SIG-M5 treated with dmso at 0.1 percent for 504 hours (cell line): ENCODE results near the gene PLA2G2F.

ENCODE experiments used
- DNase-seq: peaks from one replicate; lab custom pipeline; 2025; ENCODE audit not compliant: unreplicated experiment; lab: John Stamatoyannopoulos, UW

The PLA2G2F gene

DNA sequence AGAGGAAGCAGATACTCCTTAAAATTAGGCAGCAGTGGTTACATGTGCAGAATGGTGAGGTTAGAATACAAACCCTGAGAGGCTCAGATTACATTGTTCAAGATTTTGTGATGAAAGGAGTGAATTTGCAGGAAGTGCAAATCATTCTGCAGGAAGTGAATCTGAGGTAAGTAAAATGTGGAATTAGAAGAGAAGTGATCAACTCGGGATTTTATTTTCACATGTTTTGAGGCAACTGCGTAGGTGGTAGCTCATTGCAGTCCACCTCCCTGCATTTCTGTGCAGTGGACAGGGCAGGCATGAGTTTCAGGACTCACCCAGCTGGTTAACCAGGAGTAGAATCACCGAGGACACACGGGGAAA lies 49.3 kb downstream of the PLA2G2F start:
- no peak for DNase-seq

DNA sequence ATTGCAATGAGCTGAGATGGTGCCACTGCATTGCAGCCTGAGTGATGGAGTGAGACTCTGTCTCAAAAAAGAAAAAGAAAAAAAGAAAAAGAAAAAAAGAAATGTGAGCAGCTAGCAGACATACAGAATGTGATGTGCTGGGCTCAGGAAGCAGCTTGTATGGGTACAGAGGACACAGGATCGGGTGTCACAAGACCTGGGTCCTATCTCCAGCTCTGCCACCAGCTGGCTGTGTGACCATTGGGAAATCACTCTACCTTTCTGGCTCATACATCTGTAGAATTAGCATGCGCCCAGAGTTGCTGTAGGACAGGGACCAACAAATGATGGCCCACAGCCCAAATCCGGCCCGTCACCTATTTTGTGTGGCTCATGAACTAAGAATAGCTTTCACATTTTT lies 50.5 kb downstream of the PLA2G2F start:
- no peak for DNase-seq

DNA sequence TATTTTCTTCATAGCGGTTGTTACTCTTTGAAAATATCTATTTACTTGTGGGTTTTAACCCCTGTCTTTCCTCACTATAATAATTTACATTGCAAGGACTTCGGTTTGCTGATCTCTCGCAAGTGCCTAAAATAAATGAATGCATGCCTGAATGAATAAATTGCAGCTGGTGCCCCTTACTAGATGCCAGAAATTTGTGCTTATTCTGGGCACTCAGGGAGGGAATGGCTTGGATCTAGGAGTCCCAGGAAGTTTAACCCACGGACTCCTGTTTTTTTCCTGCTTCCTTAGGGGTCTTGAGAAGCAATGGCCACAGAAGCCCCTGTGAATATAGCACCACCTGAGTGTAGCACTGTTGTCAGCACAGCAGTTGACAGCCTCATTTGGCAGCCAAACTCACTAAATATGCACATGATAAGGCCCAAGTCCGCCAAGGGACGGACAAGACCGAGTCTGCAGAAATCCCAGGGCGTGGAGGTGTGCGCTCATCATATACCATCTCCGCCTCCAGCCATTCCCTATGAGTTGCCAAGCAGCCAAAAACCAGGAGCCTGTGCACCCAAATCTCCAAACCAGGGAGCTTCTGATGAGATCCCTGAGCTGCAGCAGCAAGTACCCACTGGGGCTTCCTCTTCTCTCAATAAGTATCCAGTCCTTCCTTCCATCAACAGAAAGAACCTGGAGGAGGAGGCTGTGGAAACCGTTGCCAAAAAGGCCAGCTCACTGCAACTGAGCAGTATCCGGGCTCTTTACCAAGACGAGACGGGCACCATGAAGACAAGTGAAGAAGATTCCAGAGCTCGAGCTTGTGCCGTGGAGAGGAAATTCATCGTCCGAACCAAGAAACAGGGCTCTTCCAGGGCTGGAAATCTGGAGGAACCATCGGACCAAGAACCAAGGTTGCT lies 51.4 kb downstream of the PLA2G2F start:
- DNase-seq = no peak

DNA sequence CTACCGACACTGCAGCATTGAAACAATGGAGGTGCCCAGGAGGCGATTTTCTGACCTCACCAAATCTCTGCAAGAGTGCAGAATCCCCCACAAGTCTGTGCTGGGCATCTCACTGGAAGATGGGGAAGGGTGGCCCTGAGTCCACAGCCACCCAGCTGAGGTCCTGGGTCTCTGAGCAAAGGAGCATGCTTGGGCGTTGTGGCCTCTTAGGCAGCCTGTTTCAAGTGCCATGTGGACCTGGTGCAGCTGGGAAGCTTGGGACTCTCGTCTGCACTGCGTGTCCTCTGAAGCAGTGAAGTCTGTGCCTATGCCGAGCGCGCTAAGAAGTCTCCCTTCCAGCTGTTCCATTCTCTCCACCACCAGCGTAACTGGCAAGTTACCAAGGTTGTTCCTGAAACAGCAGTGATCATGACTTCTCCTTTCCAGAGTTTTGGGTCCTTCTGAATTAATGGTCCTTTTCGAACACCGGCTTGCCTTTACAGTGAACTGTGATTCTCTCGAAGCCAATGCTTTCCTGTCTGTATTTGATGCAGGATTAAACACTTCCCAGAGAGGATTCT lies 52.2 kb downstream of the PLA2G2F start:
- DNase-seq = no peak

DNA sequence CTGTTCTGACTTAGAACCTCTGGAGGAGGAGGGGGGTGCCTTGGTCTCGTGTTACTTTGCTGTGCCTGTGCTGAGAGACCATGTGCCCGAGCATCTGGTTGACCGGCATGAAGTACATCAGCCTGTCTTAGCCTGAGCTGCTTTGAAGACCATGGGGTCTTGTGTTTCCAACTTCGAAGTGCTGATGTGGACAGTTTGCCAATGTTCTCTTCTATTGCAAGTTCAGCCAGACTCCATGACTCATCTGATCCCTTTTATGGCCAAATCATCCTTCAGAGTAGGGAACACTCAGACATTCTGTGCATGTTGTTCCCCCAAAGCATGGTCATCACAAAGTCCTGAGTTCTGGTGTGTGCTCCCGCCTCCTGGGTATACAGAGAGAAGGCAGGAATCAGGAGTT lies 53.2 kb downstream of the PLA2G2F start:
- no peak for DNase-seq

DNA sequence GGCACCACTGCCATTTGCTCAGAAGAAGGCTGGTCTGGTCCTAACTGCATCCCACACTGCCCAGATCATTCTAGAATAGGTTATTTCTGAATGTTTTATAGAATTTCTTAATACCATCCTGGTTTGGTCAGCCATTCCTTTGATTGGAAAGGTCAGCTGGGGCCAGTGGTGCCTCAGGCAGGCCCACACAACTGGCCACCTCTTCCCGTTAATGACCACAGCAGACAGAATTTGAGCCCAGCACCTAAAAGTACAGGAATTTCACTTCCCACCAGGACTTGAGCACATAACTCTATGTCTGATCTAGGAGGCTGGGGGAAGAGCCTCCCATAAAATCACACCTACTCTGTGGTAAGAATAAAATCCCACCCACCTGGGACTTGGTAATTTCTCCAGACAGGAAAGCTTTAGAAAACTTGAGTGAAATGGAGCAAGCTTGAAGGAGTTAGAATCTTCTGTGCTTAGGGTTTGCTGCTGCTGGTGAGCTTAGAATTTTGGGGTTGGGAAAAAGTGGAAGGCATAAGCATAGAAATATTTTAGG lies 53.8 kb downstream of the PLA2G2F start:
- no peak for DNase-seq

DNA sequence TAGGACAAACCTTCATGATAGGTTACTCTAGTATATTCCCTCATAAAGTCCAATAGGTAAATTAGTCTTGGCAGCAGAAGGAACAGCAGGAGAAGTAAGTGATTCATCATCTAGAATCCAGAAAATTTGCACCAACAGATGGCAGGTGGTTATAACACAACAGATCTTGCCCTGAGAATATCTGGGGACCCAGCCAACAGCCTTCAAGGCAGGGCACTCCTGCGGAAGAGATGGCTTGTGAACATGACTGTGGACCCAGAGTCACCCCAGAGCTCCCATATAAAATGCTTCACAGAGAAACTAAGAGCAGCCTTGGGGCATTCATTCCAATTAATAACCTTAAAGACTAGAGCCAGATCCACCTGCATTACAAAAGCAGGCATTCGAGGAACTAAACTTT lies 55.1 kb downstream of the PLA2G2F start:
- DNase-seq = no peak

DNA sequence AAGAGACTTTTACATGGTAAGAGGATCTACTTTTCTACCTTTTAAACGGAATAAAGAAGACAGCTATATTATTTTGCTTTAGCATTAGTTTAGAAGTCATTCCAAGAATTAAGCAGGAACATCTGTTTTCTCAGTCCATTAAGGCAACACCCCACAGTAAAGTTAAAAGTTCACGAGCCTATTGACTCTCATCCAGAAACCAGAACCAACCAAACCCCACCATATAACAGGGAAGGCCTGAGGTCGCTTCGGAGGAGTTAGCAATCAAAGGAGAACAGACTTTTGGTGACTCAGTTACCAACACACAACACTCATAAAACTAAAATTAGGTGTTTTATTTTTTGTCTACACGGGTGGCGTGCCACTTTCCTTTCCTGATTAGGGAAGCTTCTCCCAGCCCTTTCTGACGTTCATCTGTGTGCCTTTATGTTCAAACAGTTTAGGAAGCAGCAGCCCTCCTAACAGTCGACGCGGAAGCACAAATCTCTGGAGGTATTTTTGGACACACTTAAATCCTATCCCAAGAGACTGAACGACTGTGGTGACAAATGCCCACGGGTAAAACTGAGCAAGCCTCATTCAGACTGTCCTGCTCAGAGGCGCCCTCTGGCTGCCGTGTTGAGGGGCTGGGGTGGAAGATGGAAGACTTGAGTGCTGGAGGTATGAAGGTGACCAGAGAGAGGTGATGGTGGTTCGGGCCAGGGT lies 55.8 kb downstream of the PLA2G2F start:
- peak; percentile 68 for DNase-seq

DNA sequence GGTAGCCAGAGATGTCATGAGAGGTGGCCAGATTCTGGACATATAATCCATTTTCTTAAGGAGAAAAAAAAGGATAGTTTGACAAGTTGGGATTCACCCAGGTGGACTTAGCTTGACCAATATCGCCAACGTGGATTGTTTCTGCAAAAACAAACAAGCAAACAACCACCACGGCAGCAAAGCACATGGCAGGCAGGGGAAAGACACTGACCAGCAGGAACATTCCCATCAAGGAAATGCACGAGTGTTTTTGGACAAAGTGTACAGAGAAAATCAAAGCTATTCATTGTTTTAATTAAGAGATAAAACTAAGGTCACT lies 56.3 kb downstream of the PLA2G2F start:
- no peak for DNase-seq

DNA sequence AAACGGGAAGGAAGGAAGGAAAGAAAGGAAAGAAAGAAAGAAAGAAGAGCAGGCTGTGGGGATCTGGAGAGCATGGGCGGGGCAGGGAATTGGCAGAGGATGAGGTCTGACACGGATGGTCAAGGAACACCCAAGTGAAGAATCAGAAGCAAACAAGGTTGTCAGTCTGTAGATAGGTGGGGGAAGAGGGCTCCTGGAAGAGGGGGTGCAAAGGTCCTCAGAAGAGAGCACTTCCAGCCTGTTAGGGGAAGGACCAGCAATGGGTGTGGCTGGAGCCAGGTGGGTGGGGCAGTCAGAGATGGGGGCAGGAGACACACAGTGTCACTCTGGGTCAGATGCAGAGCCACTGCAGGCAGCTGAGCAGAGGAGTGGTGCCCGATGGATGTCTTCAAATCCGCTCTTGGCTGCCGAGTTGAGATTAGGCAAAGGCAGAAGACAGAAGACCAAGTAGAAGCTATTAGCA lies 58.2 kb downstream of the PLA2G2F start:
- no peak for DNase-seq

DNA sequence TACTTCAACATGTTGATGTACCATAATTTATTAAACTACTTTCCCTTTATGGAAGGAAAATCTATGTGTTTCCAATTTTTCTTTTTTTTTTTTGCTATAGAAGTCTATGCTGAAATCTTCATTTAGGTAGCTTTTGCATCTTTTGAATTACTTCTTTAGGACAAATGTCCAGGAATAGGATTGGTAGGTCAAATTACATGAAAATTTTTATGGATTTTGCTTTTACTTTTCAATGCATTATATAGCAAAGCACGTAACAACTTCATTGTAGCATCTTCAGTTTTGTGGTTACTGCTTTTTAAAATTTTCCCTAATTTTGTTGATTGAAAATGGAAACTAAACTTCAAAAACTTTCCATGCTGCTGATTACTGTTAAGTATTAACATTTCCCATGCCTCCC lies 59.2 kb downstream of the PLA2G2F start:
- DNase-seq = no peak

DNA sequence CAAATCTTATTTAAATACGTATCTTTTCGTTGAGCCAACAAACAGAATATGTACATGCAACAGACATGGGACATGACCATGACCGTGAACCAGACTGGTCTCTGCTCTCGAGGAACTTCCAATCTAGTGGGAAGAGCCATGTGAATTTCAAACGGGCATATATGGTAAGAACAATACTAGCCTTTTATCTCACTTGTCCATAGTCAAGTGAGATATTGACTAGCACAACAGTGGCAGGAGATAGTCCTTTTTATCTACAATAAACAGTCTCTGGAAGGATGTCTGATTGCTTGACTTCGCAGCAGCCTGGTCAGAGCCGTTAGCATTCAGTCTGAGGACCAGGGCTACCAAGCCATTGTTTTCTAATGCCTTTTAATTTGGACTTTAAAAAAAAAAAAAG lies 59.8 kb downstream of the PLA2G2F start:
- DNase-seq = no peak

DNA sequence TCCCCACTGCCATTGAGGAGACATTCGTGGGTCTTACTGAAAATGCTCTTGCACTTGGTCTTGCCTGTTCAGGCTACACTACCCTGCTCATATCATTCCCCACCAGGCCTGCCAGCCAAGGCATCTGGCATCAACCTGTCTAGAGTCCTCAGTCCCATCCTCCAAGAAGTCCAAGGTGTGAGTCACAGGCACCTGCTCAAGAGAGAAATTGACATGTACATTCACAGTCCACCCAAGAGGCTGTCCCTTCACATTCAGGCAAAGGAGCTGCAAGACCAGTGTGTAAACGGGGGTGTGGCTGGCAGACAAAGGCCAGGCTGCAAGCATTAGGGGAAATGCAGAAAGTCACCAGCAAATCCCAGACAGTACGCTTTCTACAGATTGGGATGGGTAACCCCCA lies 60.3 kb downstream of the PLA2G2F start:
- DNase-seq = no peak

DNA sequence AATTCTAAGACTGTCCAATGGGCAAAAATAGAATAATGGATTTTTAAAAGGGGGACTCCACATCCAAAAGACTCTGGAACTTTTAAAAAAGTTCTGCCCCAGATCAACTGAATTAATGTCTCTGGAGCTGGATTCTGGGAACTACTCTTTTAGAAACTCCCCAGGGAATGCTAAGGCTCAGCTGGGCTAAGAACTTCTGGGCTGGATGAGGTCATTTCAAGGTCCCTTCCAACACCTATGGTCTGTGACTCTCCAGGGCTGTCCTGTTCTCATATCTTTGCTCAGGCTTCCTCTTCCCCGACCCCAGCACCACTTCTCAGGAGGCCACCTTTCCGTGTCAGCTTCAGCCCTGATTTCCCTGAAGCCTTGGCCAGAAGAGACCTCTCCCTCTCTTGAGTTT lies 60.7 kb downstream of the PLA2G2F start:
- DNase-seq = no peak
